DOHH2 (cell line): ENCODE data around the gene FRRS1L.

ENCODE experiments used
- CTCF ChIP-seq: fragments of 200-600 bp; sonication (generic); IDR thresholded peaks from one replicate; pipeline ENCODE4 v1.5.1; 2014; ENCODE audit warnings: antibody characterized with exemption, mild to moderate bottlenecking, low read depth, low read length; ENCODE audit not compliant: poor library complexity, severe bottlenecking
- EZH2phosphoT487 ChIP-seq: fragments of 200-600 bp; sonication (generic); IDR thresholded peaks from 2 replicates; pipeline ENCODE4 v1.6.1; 2017; ENCODE audit warnings: borderline replicate concordance, mild to moderate bottlenecking, antibody characterized with exemption, low read length, moderate library complexity, mixed read lengths

GRCh38 chr9:109145051-109145450 lies 22.0 kb downstream of the FRRS1L start:
- TF ChIP-seq CTCF (no peak), EZH2phosphoT487 (no peak)
